NOMO-1 (cell line): ENCODE measurements around the gene CTAGE1.
A peak's percentile ranks its signal among the peaks of the same experiment; 100 is the strongest.
"Not testable (repeated sequence)": the region's sequence is repeated elsewhere in the genome, so short reads cannot be mapped to it uniquely, and the experiment has no call there.

Experiments used
- DNase-seq, 2 experiments: peaks; one replicate each; lab custom pipeline; 2025; ENCODE audit not compliant: unreplicated experiment in 2 of 2; lab: John Stamatoyannopoulos, UW

Gene CTAGE1

DNA sequence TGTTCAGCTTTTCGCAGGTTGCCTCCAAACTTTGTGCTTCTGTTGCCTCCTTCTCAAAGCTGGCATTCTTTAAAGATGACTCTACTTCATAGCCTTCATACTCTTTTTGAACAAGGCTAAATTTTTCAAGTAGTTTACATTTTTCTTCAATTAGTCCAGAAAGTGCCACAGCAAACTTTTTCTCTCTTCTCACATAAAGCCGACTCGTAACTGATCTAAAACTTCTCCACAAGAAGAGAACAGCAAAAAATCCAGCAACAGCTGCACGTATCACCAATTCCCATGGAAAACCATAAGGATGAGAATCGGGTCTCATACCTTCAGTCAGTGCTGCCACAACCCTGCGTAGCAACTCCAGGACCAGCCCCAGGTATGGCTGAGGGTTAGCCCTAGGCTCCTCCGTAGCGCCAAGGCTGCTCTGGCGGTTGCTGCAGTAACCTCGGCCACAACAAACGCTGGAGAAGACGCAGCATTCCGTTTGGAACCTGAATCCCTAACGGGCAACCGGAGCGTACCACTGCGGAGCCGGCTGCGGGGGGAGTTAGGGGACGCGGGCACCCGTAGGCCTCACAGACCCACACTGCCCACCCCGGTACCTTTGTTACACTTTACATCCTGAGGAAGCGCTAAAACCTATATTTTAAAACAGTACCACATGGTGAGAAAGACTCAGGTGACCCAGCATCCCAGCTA lies at the start of gene CTAGE1:
Gene CTAGE1 (minus strand): TSS at position 420 of the 693 bp plus-strand sequence. CDS start 104 bp downstream, at position 316.
- no peak for DNase-seq

- DNase-seq, result no peak
Observed at GRCh38 chr18:22466608-22467395, 49.1 kb upstream of the CTAGE1 start.

DNA sequence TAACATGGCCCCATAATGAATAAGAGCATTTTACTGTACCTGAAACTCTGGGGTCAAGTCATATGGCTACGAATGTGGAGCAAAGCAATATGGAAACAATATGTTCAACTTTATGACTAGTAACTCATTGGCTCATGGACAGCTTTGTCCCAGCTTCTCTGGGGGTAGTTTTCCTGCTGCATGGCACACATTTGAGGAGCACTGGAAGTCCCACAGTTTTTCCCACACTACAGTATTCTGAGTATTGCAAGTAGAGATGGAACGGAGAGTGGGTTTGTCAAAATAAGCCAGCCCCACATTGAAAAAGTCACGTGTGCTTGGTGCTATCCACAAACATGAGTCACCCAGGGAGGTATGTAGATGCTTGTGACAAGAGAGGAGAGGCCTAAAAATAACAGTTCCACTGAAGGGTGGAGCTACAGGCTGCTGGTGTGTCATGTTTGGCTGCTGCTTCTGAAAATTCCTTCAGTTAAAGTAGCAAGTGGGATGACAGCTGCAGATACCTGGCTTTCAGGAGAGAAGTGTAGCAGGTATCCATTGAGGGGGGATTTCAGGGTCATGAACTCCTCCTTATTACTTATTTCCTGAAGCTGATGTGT lies 48.2 kb upstream of the CTAGE1 start:
- DNase-seq, result peak; percentile 29 to 62

GRCh38 chr18:22463076-22463475 lies 45.4 kb upstream of the CTAGE1 start:
- no peak for DNase-seq

GRCh38 chr18:22459491-22459890 lies 41.8 kb upstream of the CTAGE1 start:
- DNase-seq, result peak; percentile 11 to 79

DNA sequence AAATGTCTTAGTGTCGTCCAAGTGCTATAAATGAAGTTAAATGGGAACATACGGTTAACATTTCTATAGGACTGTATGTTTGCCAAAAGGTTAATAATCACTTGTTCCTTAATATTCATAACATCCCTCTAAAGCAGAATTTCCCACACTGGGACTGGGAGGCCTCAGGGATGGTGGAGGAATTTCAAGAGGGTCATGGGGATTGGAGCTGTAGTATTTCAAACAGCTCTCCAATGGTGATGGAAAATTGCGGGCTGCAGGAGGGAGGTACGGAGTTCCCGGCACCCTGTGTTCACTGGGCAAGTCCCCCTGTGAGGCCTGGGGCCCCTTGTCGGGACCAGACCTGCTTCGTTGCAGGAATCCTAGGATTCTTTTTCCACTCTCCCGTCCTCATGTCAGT lies 39.8 kb upstream of the CTAGE1 start:
- no peak for DNase-seq

DNA sequence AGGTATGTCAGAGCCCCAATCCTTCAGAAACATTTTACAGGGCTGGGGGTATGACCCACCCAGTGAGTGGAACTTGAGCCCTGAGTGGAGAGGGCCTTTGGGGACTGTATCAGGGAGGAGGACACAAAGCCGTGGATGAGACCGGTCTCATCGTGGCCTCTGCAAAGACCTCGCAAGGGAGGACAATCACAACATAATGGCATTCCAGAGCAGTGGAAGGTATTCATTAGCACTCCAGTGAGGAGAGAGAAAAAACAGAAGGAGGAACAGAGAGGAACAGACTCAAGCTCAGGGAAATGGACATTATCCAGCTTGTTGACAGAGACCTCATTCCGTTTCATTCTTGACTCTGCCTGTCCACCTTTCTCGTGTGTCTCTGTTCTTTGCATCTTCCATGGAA lies 38.8 kb upstream of the CTAGE1 start:
- DNase-seq, result no peak

GRCh38 chr18:22456116-22456480 lies 38.4 kb upstream of the CTAGE1 start:
- no peak for DNase-seq

GRCh38 chr18:22455425-22456115 lies 37.9 kb upstream of the CTAGE1 start:
- DNase-seq, result no peak

DNA sequence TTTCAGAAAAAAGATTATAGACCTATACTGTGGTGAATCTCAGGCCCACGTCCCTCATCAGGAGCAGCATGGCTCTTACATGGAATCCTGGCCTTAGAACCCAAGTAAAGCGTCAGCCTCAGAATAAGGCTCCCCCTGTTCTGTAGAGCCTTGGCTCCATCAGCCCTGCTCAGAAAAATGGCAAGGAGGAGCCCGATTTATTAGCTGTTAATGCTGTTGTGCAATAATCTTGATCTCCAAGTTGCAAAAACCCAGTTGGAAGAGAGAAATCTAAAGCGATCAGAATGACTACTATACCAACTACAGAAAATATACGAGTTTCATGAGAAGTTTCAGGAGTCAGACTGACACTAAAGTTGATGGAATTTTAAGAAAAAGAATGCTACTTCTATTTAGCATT lies 35.6 kb upstream of the CTAGE1 start:
- no peak for DNase-seq

DNA sequence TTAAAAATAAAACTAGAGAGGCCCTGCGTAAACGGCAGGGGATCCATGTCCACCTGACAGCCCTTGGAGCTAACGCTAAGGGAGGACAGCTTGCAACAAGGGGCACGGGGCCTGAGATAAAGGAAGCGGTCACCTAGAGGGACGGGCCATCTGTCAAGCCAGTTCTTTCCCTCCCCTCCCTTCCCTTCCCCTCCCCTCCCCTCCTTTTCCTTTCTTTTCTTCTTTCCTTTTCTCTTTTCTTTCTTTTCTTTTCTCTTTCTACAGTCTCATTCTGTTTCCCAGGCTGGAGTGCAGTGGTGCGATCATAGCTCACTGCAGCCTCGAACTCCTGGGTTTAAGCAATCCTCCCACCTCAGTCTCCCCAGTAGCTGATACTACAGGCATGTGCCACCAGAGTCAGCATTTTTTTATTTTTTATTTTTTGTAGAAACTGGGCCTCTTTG lies 34.5 kb upstream of the CTAGE1 start:
- DNase-seq, result peak in 1 of 2 experiments; percentile 11

DNA sequence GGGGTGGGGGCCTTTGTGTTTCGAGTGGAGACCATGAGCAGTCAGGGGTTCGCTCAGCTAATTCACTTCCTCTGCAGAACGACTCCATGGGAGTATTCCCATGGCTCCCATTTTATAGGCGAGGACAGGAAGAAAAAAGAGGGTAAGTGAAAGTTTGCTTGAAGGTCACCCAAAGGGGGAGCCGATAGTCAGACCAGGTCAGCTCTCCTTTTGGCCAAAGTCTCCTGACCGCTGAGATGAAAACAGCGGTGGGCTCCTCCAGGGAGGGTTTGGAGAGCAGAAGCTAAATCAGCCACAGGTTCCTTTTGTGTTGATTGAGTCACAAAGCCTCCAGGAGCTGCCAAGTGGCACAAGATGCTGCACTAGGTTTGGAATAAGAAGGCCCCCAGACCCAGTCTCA lies 34.1 kb upstream of the CTAGE1 start:
- DNase-seq, result no peak

- DNase-seq, result not testable (repeated sequence)
Observed at GRCh38 chr18:22450766-22451165, 33.1 kb upstream of the CTAGE1 start.

DNA sequence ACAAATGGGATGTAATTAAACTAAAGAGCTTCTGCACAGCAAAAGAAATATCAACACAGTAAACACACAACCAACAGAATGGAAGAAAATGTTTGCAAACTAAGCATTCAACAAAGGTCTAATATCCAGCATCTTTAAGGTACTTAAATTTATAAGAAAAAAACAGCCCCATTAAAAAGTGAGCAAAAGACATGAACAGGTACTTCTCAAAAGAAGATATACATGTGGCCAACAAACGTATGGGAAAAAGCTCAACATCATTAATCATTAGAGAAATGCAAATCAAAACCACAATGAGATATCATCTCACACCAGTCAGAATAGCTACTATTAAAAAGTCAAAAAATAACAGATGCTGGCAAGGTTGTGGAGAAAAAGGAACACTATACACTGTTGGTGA lies 32.6 kb upstream of the CTAGE1 start:
- not testable (repeated sequence) for DNase-seq

DNA sequence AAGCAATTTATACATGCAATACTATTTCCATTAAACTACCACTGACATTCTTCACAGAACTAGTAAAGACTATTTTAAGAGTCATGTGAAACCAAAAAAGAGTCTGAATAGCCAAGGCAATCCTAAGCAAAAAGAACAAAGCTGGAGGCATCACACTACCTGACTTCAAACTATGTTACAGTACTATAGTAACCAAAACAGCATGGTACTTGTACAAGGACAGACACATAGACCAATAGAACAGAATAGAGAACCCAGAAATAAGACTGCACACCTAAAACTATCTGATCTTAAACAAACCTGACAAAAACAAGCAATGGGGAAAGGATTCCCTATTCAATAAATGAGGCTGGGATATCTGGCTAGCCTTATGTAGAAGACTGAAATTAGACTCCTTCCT lies 32.0 kb upstream of the CTAGE1 start:
- DNase-seq, result not testable (repeated sequence)

GRCh38 chr18:22448238-22448637 lies 30.5 kb upstream of the CTAGE1 start:
- no peak for DNase-seq

GRCh38 chr18:22447792-22448191 lies 30.1 kb upstream of the CTAGE1 start:
- no peak for DNase-seq

DNA sequence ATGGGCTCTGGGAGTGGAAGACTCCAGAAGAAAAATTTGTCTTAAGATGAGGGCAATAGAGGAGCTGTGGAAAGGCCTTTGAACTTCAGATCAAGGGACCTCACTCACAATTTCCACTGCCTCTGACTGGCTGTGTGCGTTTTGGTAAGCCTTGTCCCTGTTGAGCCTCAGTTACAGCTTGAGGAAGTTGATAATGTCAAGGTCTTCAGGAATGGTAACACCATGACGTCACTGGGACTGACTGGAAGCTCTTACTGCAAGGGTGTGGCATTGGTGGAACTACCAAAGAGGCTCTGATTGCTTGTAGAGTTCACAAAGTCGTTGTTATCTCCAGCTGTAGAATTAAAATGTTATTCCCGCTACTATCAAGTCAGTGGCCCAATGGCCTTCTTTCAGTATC lies 29.2 kb upstream of the CTAGE1 start:
- no peak for DNase-seq

DNA sequence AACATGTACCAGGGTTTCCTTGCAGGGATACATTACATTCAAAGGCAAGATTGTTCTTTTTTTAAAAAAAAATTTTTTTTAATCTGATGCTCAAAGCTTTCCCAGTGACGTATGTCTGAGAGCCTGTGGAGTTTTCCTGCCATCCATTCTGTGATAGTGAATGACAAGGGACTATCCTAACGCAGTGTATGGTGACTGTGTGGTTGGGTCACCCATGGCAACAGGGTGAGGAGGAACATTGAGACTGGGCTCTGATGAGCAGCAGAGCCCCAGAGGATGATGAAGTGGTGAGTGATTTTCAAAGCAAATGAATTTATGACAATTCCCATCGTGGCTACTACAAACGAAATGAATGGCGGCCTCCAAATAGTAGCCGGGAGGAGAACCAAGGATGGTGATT lies 28.6 kb upstream of the CTAGE1 start:
- DNase-seq, result no peak

DNA sequence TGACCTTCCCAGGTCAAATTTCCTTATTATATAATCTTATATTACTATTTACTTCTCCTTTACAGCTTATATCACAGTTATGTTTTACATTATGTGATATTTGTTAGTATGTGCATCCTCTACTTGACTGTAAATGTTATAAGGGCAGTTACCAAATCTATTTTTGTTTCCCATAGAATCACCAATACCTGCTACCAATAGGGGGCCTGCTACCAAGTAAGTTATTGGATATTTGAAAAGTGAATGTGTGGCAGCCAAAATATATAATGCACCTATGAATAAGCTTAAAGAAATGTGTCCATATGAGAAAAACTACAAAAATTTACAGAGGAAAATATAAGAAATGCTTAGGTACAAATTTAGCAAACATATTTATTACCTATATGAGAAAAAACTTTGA lies 23.9 kb upstream of the CTAGE1 start:
- no peak for DNase-seq

GRCh38 chr18:22439447-22439846 lies 21.7 kb upstream of the CTAGE1 start:
- no peak for DNase-seq
